Ovary (tissue), 9 donors: ENCODE measurements around the gene CDC42BPB. TPM values are rescaled to one million over a fixed set of nuclear protein-coding genes. Genes with fewer than 3 reads are reported as not detected.
A peak's percentile ranks its signal among the peaks of the same experiment; 100 is the strongest.

Experiments
- DNase-seq, 5 donors: peaks; one replicate each; pipeline ENCODE4 v3.0.0-alpha.2; 2019 to 2020
- H3K27ac ChIP-seq, 2 donors: fragments of 200-600 bp; one replicate each; pipeline versions ENCODE4 v1.5.1 to v1.8.0; 2019 to 2022
- H3K27me3 ChIP-seq: fragments of 200-600 bp; one replicate; pipeline ENCODE4 v1.8.0; 2022
- H3K36me3 ChIP-seq: fragments of 200-600 bp; sonication (generic); one replicate; pipeline ENCODE4 v1.5.1; 2019
- H3K4me1 ChIP-seq: one replicate; pipeline ENCODE4 v1.8.1; 2013; ENCODE audit warnings: mild to moderate bottlenecking, moderate library complexity; ENCODE audit not compliant: insufficient read depth
- H3K4me3 ChIP-seq: fragments of 200-600 bp; sonication (generic); one replicate; pipeline ENCODE4 v1.5.1; 2017
- H3K9me3 ChIP-seq, 2 donors: fragments of 200-600 bp in 1 of 2; sonication (generic) in 1 of 2; one replicate each; pipeline versions ENCODE4 v1.5.1 to v1.8.1; 2013 to 2019; ENCODE audit warnings: mild to moderate bottlenecking in 1 of 2, moderate library complexity in 1 of 2
- CTCF ChIP-seq, 3 donors: fragments of 450-650 bp in 2 of 3; fragments of 200-600 bp in 1 of 3; IDR thresholded peaks; one replicate each; pipeline versions ENCODE4 v1.5.1 to v1.8.0; 2016 to 2022; ENCODE audit warnings: antibody characterized with exemption in 3 of 3, mild to moderate bottlenecking in 1 of 3
- EP300 ChIP-seq: sonication (generic); formaldehyde crosslinking; IDR thresholded peaks from one replicate; pipeline ENCODE4 v1.6.1; 2017; ENCODE audit warnings: antibody characterized with exemption
- POLR2A ChIP-seq: fragments of 450-650 bp; IDR thresholded peaks from one replicate; pipeline ENCODE4 v1.6.1; 2017; ENCODE audit warnings: antibody characterized with exemption, mild to moderate bottlenecking, moderate library complexity
- WGBS, 3 donors: extraction: QIAGEN DNeasy Blood & Tissue Kit in 1 of 3; methylation state at CpG; one replicate each; pipeline versions ENCODE4 v1.1.5 to v1.1.7; 2013 to 2017; 5-methylcytosine and 5-hydroxymethylcytosine counted together
- intact Hi-C, 4 donors: fragments of 100-400 bp; cut with DNase I; formaldehyde crosslinking; loops; one replicate each; pipeline versions ENCODE4 v1.11.0 to v1.15.1; 2022 to 2023
- polyA plus RNA-seq, 2 donors: library from polyadenylated mRNA; stranded (reverse); fragments of 200-250 nt in 1 of 2; fragments of 350-450 nt in 1 of 2; fragmentation: Illumina TruSeq in 1 of 2; extraction: RNeasy Lipid Tissue Mini Kit (QIAGEN cat#74804) in 1 of 2; gene quantifications; one replicate each; pipeline ENCODE4 v1.2.3, GENCODE V29; 2013 to 2014
- total RNA-seq, 7 donors: library from RNA; depleted of rRNA in 2 of 7; stranded (reverse); fragments of >200 nt in 2 of 7; fragmentation: NEBNext Ultra II Directional in 3 of 7; extraction: Animal tissue kit (Norgen Biotek cat#: 25700) in 3 of 7; gene quantifications; one replicate each; pipeline versions ENCODE4 v1.1.0 to v1.2.4, GENCODE V29; 2016 to 2023
- donor health status: DM: no; HTN: no; CAD: no; lungs with moderate emphysema.
- donor health status: DM: no; HTN: no; CAD: no.
- donor health status: Bipolar disorder and iron deficiency.
- donor health status: DM: yes; HTN: yes; CAD: no.
- donor health status: DM: no; HTN: no; CAD: no.
- donor health status: DM: yes; HTN: yes; CAD: no.

The CDC42BPB gene
- total and polyA plus RNA-seq, 9 donors = 50.0 to 103 (median 75.1) TPM

- no peak for DNase-seq
- H3K4me3 ChIP-seq = no peak overlapping the region
- no peaks in the 10 kb centered on the region for H3K27me3 ChIP-seq
- no peaks in the 10 kb centered on the region for H3K9me3 ChIP-seq
- 27 to 43% (median 32%) methylated on average over 2 of the region's 2 CpGs for WGBS, 3 donors
- no peak overlapping the region for H3K27ac ChIP-seq
- no peak for TF ChIP-seq EP300
- no peak for TF ChIP-seq POLR2A
- TF ChIP-seq CTCF (IDR thresholded peaks at IDR 0.05) = no peak
- intact Hi-C loops = no loop called here
- peaks cover 28% of the 10 kb centered on the region for H3K4me1 ChIP-seq
- H3K36me3 ChIP-seq = no peaks in the 10 kb centered on the region
These were observed 34.7 kb downstream of the CDC42BPB start for GRCh38 chr14:103022685-103023044.

- no peak for DNase-seq
- no peak for TF ChIP-seq POLR2A
- TF ChIP-seq CTCF (IDR thresholded peaks at IDR 0.05) = no peak
- H3K4me1 ChIP-seq = peaks cover 28% of the 10 kb centered on the region
These were observed 35.2 kb downstream of the CDC42BPB start for GRCh38 chr14:103022002-103022684.

GRCh38 chr14:103021684-103022001, 35.7 kb downstream of the CDC42BPB start:
- Histone ChIP-seq H3K4me3 (no peak overlapping the region), H3K4me1 (peaks cover 28% of the 10 kb centered on the region), H3K27me3 (no peaks in the 10 kb centered on the region), H3K27ac (no peak overlapping the region), H3K9me3 (no peaks in the 10 kb centered on the region), H3K36me3 (no peaks in the 10 kb centered on the region)
- TF ChIP-seq CTCF (IDR thresholded peaks at IDR 0.05) (no peak), POLR2A (no peak), EP300 (no peak)
- 88 to 91% (median 89%) methylated on average over 11 of the region's 11 CpGs for WGBS, 3 donors
- intact Hi-C loops = no loop called here
- DNase-seq = no peak

More at GRCh38 chr14:103022002-103022684, 35.2 kb downstream of the CDC42BPB start:
- intact Hi-C loops = no loop called here
- no peaks in the 10 kb centered on the region for H3K9me3 ChIP-seq
- 35 to 45% (median 39%) methylated on average over 12 of the region's 12 CpGs for WGBS, 3 donors
- H3K4me3 ChIP-seq = no peak overlapping the region
- no peaks in the 10 kb centered on the region for H3K27me3 ChIP-seq
- no peak overlapping the region for H3K27ac ChIP-seq
- H3K36me3 ChIP-seq = no peaks in the 10 kb centered on the region

GRCh38 chr14:103020271-103021170, 36.8 kb downstream of the CDC42BPB start:
- no peak for TF ChIP-seq POLR2A
- no peak for TF ChIP-seq CTCF (IDR thresholded peaks at IDR 0.05)
- TF ChIP-seq EP300 = no peak
- peak in 2 of 5 donors; percentile 42 to 63 for DNase-seq
- intact Hi-C loops = no loop called here
- H3K36me3 ChIP-seq = no peaks in the 10 kb centered on the region
- H3K4me1 ChIP-seq = peaks cover 32% of the 10 kb centered on the region
- H3K9me3 ChIP-seq = no peaks in the 10 kb centered on the region
- 68 to 80% (median 71%) methylated on average over 31 of the region's 31 CpGs for WGBS, 3 donors
- no peak overlapping the region for H3K27ac ChIP-seq
- H3K4me3 ChIP-seq = no peak overlapping the region
- H3K27me3 ChIP-seq = no peaks in the 10 kb centered on the region
